Lower leg skin (tissue), 3 donors: ENCODE data around the gene DPYSL3.

ENCODE experiments used
- CTCF ChIP-seq, 3 donors: fragments of 450-650 bp; IDR thresholded peaks; one replicate each; pipeline ENCODE4 v1.5.1; 2016; ENCODE audit warnings: antibody characterized with exemption in 3 of 3, mild to moderate bottlenecking in 3 of 3, moderate library complexity in 2 of 3
- POLR2A ChIP-seq, 2 donors: fragments of 450-650 bp; IDR thresholded peaks; one replicate each; pipeline ENCODE4 v1.6.1; 2016 to 2017; ENCODE audit warnings: antibody characterized with exemption in 2 of 2, mild to moderate bottlenecking in 1 of 2, moderate library complexity in 1 of 2

DNA sequence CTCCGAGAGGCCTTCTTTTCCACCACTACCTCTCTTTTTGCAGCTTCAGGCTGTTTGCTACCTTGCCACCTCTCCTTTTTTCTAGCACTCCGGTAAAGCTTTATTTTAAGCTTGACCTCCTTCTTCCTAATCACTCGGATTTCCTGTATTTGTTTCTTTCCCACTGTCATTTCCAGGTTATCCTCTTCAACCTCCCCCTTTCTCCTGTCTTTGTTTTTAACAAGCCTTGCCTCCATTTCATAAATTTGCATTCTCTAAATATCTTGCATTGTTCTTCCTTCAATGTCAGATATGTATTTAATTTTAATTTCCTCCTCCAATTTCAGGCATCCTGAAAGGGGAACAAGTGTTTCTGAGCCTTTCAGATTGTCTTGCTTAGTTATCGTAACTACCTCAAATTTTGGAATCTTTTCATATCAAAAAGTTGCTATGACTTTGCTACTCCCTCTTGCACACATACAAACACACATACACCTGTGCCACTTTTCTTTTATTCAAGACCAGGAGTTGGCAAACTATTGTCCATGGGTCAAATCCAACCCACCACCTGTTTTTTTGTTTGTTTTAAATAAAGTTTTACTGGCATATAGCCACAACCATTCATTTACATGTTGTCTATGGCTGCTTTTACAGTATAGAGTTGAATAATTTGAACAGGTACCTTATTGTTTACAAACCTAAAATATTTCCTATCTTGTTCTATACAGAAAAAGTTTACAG is 22.7 kb downstream of the DPYSL3 start:
- no peak for TF ChIP-seq CTCF (IDR thresholded peaks at IDR 0.05)
- TF ChIP-seq POLR2A (IDR thresholded peaks at IDR 0.05): no peak
